ENCODE results near the gene FERMT1. TPM values are rescaled to one million over a fixed set of nuclear protein-coding genes. Genes with fewer than 3 reads are reported as not detected.

Gene FERMT1
- total RNA-seq, 2 donors from 2014 or later, result 3.5 to 4.1 TPM

DNA sequence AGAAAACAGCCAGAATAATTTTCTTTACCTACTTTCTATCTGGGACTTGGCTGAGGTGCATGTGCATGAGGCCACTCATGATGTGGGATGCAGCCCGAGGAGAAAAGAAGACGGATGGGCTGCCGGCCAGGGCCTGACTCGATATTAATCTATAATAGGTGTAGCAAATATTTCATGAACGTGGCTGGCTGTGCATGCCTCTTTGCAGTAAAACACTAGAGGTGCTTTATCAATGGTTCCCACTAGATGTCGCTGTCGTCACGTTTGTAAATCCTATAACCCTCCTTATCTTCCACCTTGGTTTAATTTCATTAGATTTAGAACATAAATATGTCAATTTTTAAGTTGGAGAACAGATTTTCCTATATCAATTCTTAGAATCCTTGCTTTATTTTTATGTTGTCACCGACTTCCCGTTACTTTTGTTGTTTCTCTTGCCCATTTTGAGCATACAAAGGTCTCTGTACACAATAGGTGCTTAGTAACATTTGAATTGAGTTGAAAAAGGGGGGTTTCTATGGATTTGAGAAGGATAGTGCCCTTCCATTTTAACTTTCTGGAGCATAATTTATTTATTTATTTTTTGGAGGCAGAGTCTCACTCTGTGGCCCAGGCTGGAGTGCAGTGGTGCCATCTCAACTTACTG lies 19.6 kb upstream of the FERMT1 start:
- WGBS, 2 experiments (ENCODE audit: insufficient coverage in 1 of 2, insufficient read length in 1 of 2), result 12 to 17% methylated on average over 6 to 10 of the region's 10 CpGs
- H3K27ac Mint-ChIP-seq, result no peak overlapping the region
- no peaks in the 10 kb centered on the region for H3K36me3 Mint-ChIP-seq (ENCODE audit: low read depth)
- Histone ChIP-seq H3K36me3 (ENCODE audit: control insufficient read depth, insufficient read depth, low read length) (no peaks in the 10 kb centered on the region), H3K27ac (ENCODE audit: low read depth, low read length) (no peak overlapping the region), H3K4me1 (ENCODE audit: control insufficient read depth, insufficient read depth, low read length) (no peaks in the 10 kb centered on the region), H3K4me3 (ENCODE audit: low read length) (no peak overlapping the region), H3K27me3 (ENCODE audit: control insufficient read depth, insufficient read depth, low read length, poor library complexity, severe bottlenecking) (peaks cover 17% of the 10 kb centered on the region), H3K9ac (ENCODE audit: extremely low read depth, low read length, poor library complexity, severe bottlenecking) (no peak overlapping the region), H3K9me3 (ENCODE audit: control insufficient read depth, low read length) (no peaks in the 10 kb centered on the region)
- H3K4me3 Mint-ChIP-seq, result no peak overlapping the region
- peaks cover 12% of the 10 kb centered on the region for H3K27me3 Mint-ChIP-seq (ENCODE audit: insufficient read depth)
- TF ChIP-seq, protein P1, sequence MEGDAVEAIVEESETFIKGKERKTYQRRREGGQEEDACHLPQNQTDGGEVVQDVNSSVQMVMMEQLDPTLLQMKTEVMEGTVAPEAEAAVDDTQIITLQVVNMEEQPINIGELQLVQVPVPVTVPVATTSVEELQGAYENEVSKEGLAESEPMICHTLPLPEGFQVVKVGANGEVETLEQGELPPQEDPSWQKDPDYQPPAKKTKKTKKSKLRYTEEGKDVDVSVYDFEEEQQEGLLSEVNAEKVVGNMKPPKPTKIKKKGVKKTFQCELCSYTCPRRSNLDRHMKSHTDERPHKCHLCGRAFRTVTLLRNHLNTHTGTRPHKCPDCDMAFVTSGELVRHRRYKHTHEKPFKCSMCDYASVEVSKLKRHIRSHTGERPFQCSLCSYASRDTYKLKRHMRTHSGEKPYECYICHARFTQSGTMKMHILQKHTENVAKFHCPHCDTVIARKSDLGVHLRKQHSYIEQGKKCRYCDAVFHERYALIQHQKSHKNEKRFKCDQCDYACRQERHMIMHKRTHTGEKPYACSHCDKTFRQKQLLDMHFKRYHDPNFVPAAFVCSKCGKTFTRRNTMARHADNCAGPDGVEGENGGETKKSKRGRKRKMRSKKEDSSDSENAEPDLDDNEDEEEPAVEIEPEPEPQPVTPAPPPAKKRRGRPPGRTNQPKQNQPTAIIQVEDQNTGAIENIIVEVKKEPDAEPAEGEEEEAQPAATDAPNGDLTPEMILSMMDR (conservative IDR thresholded peaks at IDR 0.05), result peak; percentile 93
- no peaks in the 10 kb centered on the region for H3K4me1 Mint-ChIP-seq
- DNase-seq, result peak; percentile 76
- peaks cover 14% of the 10 kb centered on the region for H3K9me3 Mint-ChIP-seq

DNA sequence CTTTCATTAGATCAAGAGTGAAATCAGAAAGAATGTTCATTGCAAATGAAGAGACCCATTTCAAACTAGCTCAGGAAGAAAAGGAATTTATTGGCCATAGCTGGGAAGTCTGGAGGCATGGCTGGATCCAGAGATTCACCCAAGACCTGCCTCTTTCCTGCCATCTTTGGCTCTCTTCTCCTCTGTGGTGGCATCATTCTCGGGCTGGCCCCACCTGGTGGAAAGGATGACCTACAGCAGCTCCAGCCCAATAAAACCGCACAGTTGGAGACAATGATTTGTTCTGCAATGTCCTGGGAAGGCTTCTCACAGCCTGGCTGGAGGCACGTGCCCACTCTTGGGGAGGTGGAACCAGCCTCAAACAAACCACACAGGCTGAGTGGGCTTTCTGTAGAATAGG lies 18.1 kb upstream of the FERMT1 start:
- no peaks in the 10 kb centered on the region for H3K9me3 ChIP-seq (ENCODE audit: control insufficient read depth, low read length)
- Mint-ChIP-seq H3K27ac (no peak overlapping the region), H3K27me3 (ENCODE audit: insufficient read depth) (peaks cover 24% of the 10 kb centered on the region), H3K36me3 (ENCODE audit: low read depth) (no peaks in the 10 kb centered on the region), H3K4me3 (no peak overlapping the region), H3K9me3 (peaks cover 14% of the 10 kb centered on the region), H3K4me1 (no peaks in the 10 kb centered on the region)
- H3K4me1 ChIP-seq (ENCODE audit: control insufficient read depth, insufficient read depth, low read length), result no peaks in the 10 kb centered on the region
- H3K27ac ChIP-seq (ENCODE audit: low read depth, low read length), result no peak overlapping the region
- 73% methylated on average over 3 of the region's 3 CpGs; no CpG with 5 or more reads in 1 of the 2 experiments for WGBS, 2 experiments (ENCODE audit: insufficient coverage in 1 of 2, insufficient read length in 1 of 2)
- H3K36me3 ChIP-seq (ENCODE audit: control insufficient read depth, insufficient read depth, low read length), result no peaks in the 10 kb centered on the region
- H3K9ac ChIP-seq (ENCODE audit: extremely low read depth, low read length, poor library complexity, severe bottlenecking), result no peak overlapping the region
- DNase-seq, result peak; percentile 69
- no peak overlapping the region for H3K4me3 ChIP-seq (ENCODE audit: low read length)
- TF ChIP-seq, protein P1 (conservative IDR thresholded peaks at IDR 0.05), result peak; percentile 43
- H3K27me3 ChIP-seq (ENCODE audit: control insufficient read depth, insufficient read depth, low read length, poor library complexity, severe bottlenecking), result peaks cover 30% of the 10 kb centered on the region

- WGBS, 2 experiments (ENCODE audit: insufficient coverage in 1 of 2, insufficient read length in 1 of 2), result 91 to 92% methylated on average over 8 of the region's 8 CpGs
- Mint-ChIP-seq H3K27me3 (ENCODE audit: insufficient read depth) (peaks cover 39% of the 10 kb centered on the region), H3K4me1 (no peaks in the 10 kb centered on the region), H3K36me3 (ENCODE audit: low read depth) (no peaks in the 10 kb centered on the region), H3K27ac (no peak overlapping the region), H3K9me3 (peaks cover 5% of the 10 kb centered on the region), H3K4me3 (no peak overlapping the region)
- no peak overlapping the region for H3K27ac ChIP-seq (ENCODE audit: low read depth, low read length)
- H3K36me3 ChIP-seq (ENCODE audit: control insufficient read depth, insufficient read depth, low read length), result no peaks in the 10 kb centered on the region
- DNase-seq, result no peak
- no peaks in the 10 kb centered on the region for H3K4me1 ChIP-seq (ENCODE audit: control insufficient read depth, insufficient read depth, low read length)
- H3K4me3 ChIP-seq (ENCODE audit: low read length), result no peak overlapping the region
- H3K27me3 ChIP-seq (ENCODE audit: control insufficient read depth, insufficient read depth, low read length, poor library complexity, severe bottlenecking), result peaks cover 45% of the 10 kb centered on the region
- no peaks in the 10 kb centered on the region for H3K9me3 ChIP-seq (ENCODE audit: control insufficient read depth, low read length)
- TF ChIP-seq, protein P1 (conservative IDR thresholded peaks at IDR 0.05), result no peak
- H3K9ac ChIP-seq (ENCODE audit: extremely low read depth, low read length, poor library complexity, severe bottlenecking), result no peak overlapping the region
These were observed 12.5 kb upstream of the FERMT1 start for GRCh38 chr20:6135347-6135746.
